HepG2 (cell line): ENCODE results near the gene FAM131C. TPM values are rescaled to one million over a fixed set of nuclear protein-coding genes. Genes with fewer than 3 reads are reported as not detected.
A peak's percentile ranks its signal among the peaks of the same experiment; 100 is the strongest.

ENCODE experiments used
- FOXA1 ChIP-seq, 2 experiments: fragments of 450-650 bp in 1 of 2; sonication (generic) in 1 of 2; formaldehyde crosslinking in 1 of 2; IDR thresholded peaks; 2 replicates each; pipeline versions ENCODE4 v1.4.0 to v1.6.1; 2016 to 2020; ENCODE audit warnings: missing genetic modification reagents in 1 of 2
- HNRNPUL1 ChIP-seq: fragments of 200-400 bp; formaldehyde crosslinking; IDR thresholded peaks from 2 replicates; pipeline ENCODE4 v1.6.1; 2017; ENCODE audit warnings: low read depth, mild to moderate bottlenecking, low read length, moderate library complexity
- IKZF1 ChIP-seq: fragments of 450-650 bp; IDR thresholded peaks from 2 replicates; pipeline ENCODE4 v1.7.1; 2016
- NR2F6 ChIP-seq, 2 experiments: IDR thresholded peaks; 2 replicates each; pipeline ENCODE4 v1.6.1; 2016; ENCODE audit warnings: antibody characterized with exemption in 1 of 2, mild to moderate bottlenecking in 1 of 2
- PBX3 ChIP-seq: sonication (generic); formaldehyde crosslinking; IDR thresholded peaks from 2 replicates; pipeline ENCODE4 v1.8.1; 2023; ENCODE audit warnings: missing genetic modification reagents, inconsistent platforms, borderline replicate concordance
- RBFOX2 ChIP-seq: fragments of 200-400 bp; formaldehyde crosslinking; IDR thresholded peaks from 2 replicates; pipeline ENCODE4 v1.6.1; 2017; ENCODE audit warnings: low read depth, mild to moderate bottlenecking, low read length
- RFX1 ChIP-seq: fragments of 450-650 bp; IDR thresholded peaks from 2 replicates; pipeline ENCODE4 v1.6.1; 2017
- SRSF1 ChIP-seq: fragments of 200-400 bp; formaldehyde crosslinking; optimal IDR thresholded peaks from 2 replicates; pipeline ENCODE3; 2017; ENCODE audit warnings: mild to moderate bottlenecking, low read depth, low read length, moderate library complexity
- ZMYM3 ChIP-seq: sonication (generic); formaldehyde crosslinking; IDR thresholded peaks from 2 replicates; pipeline ENCODE4 v1.5.1; 2020; ENCODE audit warnings: mild to moderate bottlenecking, missing genetic modification reagents
- ZNF143 ChIP-seq: sonication (generic); formaldehyde crosslinking; IDR thresholded peaks from 2 replicates; pipeline ENCODE4 v1.4.0; 2020; ENCODE audit warnings: missing genetic modification reagents
- ZNF318 ChIP-seq: sonication (generic); formaldehyde crosslinking; IDR thresholded peaks from 2 replicates; pipeline ENCODE4 v1.4.0; 2020; ENCODE audit warnings: mild to moderate bottlenecking, missing genetic modification reagents
- ZNF367 ChIP-seq: sonication (generic); formaldehyde crosslinking; IDR thresholded peaks from 2 replicates; pipeline ENCODE4 v1.4.0; 2020; ENCODE audit warnings: missing genetic modification reagents, borderline replicate concordance
- ZNF501 ChIP-seq: sonication (generic); formaldehyde crosslinking; IDR thresholded peaks from 2 replicates; pipeline ENCODE4 v1.5.1; 2020; ENCODE audit warnings: mild to moderate bottlenecking, moderate library complexity, missing genetic modification reagents
- ZNF687 ChIP-seq: sonication (generic); formaldehyde crosslinking; IDR thresholded peaks from 2 replicates; pipeline ENCODE4 v1.5.1; 2020; ENCODE audit warnings: mild to moderate bottlenecking, missing genetic modification reagents, moderate library complexity
- polyA plus RNA-seq, 8 experiments: library from polyadenylated mRNA; depleted of rRNA in 3 of 8; stranded (reverse) in 7 of 8; unstranded in 1 of 8; fragments of >200 nt; fragmentation: Illumina TruSeq in 4 of 8; extraction: Trizol in 4 of 8; gene quantifications; 2 replicates each; pipeline versions ENCODE4 v1.2.1 to v1.2.3, GENCODE V29; 2011 to 2016; ENCODE audit warnings: low read depth in 4 of 8, missing spikeins in 1 of 8, mixed read lengths in 1 of 8; ENCODE audit not compliant: insufficient read depth in 1 of 8
- total RNA-seq, 5 experiments: library from RNA; depleted of rRNA; stranded (reverse); fragments of >200 nt; fragmentation: Illumina TruSeq; extraction: Trizol; gene quantifications; 2 replicates each; pipeline ENCODE4 v1.2.3, GENCODE V29; 2016; ENCODE audit warnings: low read depth in 1 of 5
- TF ChIP-seq, protein P1 (sequence below): sonication (generic); formaldehyde crosslinking; IDR thresholded peaks from 2 replicates; pipeline ENCODE4 v1.5.1; 2020; ENCODE audit warnings: missing genetic modification reagents, mild to moderate bottlenecking, borderline replicate concordance

FAM131C gene
- total and polyA plus RNA-seq, 2 of the 13 experiments (the other 11 are each of a cell fraction or from before 2014, with no cell fraction given): 0.07 TPM; not detected in 1

GRCh38 chr1:16013220-16013907 lies 60.1 kb downstream of the FAM131C start (continued):
- peak; percentile 26 for TF ChIP-seq SRSF1
- no peak for TF ChIP-seq PBX3
- TF ChIP-seq ZNF318: no peak
- no peak for TF ChIP-seq IKZF1
- no peak for TF ChIP-seq HNRNPUL1
- TF ChIP-seq ZMYM3 (CRISPR knock-in tag): peak; percentile 91
- TF ChIP-seq RFX1: no peak
- TF ChIP-seq ZNF501 (CRISPR knock-in tag): no peak
- TF ChIP-seq NR2F6 (IDR thresholded peaks at IDR 0.05): no peak; the same call in 1 of the 2 replicates
- TF ChIP-seq NR2F6 (CRISPR knock-in tag; IDR thresholded peaks at IDR 0.05): no peak; the same call in 1 of the 2 replicates
- no peak for TF ChIP-seq ZNF367 (CRISPR knock-in tag)
- TF ChIP-seq, protein P1, sequence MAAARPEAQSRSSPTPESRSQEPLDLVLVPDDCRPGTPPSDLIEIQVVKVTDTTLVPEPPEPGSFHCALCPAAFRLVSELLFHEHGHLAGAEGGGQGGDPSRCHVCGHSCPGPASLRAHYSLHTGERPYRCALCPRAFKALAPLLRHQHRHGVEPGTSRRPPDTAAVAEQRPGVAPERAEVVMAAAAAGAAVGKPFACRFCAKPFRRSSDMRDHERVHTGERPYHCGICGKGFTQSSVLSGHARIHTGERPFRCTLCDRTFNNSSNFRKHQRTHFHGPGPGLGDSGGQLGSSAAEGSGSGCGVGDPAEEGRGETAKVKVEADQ: no peak
- no peak for TF ChIP-seq ZNF687 (CRISPR knock-in tag)
- peak; percentile 51; the same call in 1 of the 2 replicates for TF ChIP-seq RBFOX2
- TF ChIP-seq FOXA1 (IDR thresholded peaks at IDR 0.05): no peak
- TF ChIP-seq FOXA1 (CRISPR knock-in tag; IDR thresholded peaks at IDR 0.05): no peak
- TF ChIP-seq ZNF143 (CRISPR knock-in tag): no peak
